Measurements from ENCODE around the gene SLC9A9. TPM values are rescaled to one million over a fixed set of nuclear protein-coding genes. Genes with fewer than 3 reads are reported as not detected.

SLC9A9 gene
- total RNA-seq, 2 donors from 2014 or later, result 1.3 to 3.7 TPM

GRCh38 chr3:143261848-143262247, 586.4 kb downstream of the SLC9A9 start:
- Histone ChIP-seq H3K4me3 (ENCODE audit: low read length) (no peak overlapping the region), H3K9ac (ENCODE audit: extremely low read depth, low read length, poor library complexity, severe bottlenecking) (no peak overlapping the region), H3K27me3 (ENCODE audit: control insufficient read depth, insufficient read depth, low read length, poor library complexity, severe bottlenecking) (no peaks in the 10 kb centered on the region), H3K36me3 (ENCODE audit: control insufficient read depth, insufficient read depth, low read length) (no peaks in the 10 kb centered on the region), H3K27ac (ENCODE audit: low read depth, low read length) (no peak overlapping the region), H3K9me3 (ENCODE audit: control insufficient read depth, low read length) (no peaks in the 10 kb centered on the region), H3K4me1 (ENCODE audit: control insufficient read depth, insufficient read depth, low read length) (no peaks in the 10 kb centered on the region)
- 71 to 87% methylated on average over 1 to 2 of the region's 2 CpGs for WGBS, 2 experiments (ENCODE audit: insufficient coverage in 1 of 2, insufficient read length in 1 of 2)
- Mint-ChIP-seq H3K9me3 (no peaks in the 10 kb centered on the region), H3K27ac (no peak overlapping the region), H3K27me3 (ENCODE audit: insufficient read depth) (no peaks in the 10 kb centered on the region), H3K36me3 (ENCODE audit: low read depth) (no peaks in the 10 kb centered on the region), H3K4me3 (no peak overlapping the region), H3K4me1 (no peaks in the 10 kb centered on the region)
- TF ChIP-seq, protein P1, sequence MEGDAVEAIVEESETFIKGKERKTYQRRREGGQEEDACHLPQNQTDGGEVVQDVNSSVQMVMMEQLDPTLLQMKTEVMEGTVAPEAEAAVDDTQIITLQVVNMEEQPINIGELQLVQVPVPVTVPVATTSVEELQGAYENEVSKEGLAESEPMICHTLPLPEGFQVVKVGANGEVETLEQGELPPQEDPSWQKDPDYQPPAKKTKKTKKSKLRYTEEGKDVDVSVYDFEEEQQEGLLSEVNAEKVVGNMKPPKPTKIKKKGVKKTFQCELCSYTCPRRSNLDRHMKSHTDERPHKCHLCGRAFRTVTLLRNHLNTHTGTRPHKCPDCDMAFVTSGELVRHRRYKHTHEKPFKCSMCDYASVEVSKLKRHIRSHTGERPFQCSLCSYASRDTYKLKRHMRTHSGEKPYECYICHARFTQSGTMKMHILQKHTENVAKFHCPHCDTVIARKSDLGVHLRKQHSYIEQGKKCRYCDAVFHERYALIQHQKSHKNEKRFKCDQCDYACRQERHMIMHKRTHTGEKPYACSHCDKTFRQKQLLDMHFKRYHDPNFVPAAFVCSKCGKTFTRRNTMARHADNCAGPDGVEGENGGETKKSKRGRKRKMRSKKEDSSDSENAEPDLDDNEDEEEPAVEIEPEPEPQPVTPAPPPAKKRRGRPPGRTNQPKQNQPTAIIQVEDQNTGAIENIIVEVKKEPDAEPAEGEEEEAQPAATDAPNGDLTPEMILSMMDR (conservative IDR thresholded peaks at IDR 0.05), result no peak
- no peak for DNase-seq

DNA sequence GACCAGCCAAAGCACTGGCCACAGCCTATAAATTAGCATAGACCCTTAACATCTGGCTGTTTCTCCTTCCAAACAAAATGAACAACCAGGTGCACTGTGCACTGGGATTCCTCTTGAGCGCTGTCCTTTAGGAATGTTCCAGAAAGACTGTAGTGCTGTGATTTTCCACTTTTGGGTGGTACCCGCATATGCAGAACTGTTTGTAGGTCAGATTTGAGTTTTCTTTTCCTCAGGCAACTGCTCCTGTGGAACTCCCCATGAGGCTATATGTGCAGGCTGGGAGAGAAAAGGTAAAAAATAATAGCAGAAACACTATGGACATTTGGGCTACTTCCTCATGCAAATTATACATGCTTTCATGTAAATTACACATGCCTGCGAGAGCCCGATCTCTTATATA, 589.6 kb downstream of the SLC9A9 start:
- Mint-ChIP-seq H3K9me3 (no peaks in the 10 kb centered on the region), H3K27ac (no peak overlapping the region), H3K4me1 (peaks cover 6% of the 10 kb centered on the region), H3K36me3 (ENCODE audit: low read depth) (no peaks in the 10 kb centered on the region), H3K27me3 (ENCODE audit: insufficient read depth) (no peaks in the 10 kb centered on the region), H3K4me3 (no peak overlapping the region)
- Histone ChIP-seq H3K36me3 (ENCODE audit: control insufficient read depth, insufficient read depth, low read length) (no peaks in the 10 kb centered on the region), H3K4me1 (ENCODE audit: control insufficient read depth, insufficient read depth, low read length) (no peaks in the 10 kb centered on the region), H3K9ac (ENCODE audit: extremely low read depth, low read length, poor library complexity, severe bottlenecking) (no peak overlapping the region), H3K27me3 (ENCODE audit: control insufficient read depth, insufficient read depth, low read length, poor library complexity, severe bottlenecking) (no peaks in the 10 kb centered on the region), H3K9me3 (ENCODE audit: control insufficient read depth, low read length) (no peaks in the 10 kb centered on the region), H3K4me3 (ENCODE audit: low read length) (no peak overlapping the region), H3K27ac (ENCODE audit: low read depth, low read length) (no peak overlapping the region)
- no peak for DNase-seq
- WGBS, 2 experiments (ENCODE audit: insufficient coverage in 1 of 2, insufficient read length in 1 of 2), result 83 to 94% methylated on average over 1 to 4 of the region's 4 CpGs
- TF ChIP-seq, protein P1 (conservative IDR thresholded peaks at IDR 0.05), result no peak

GRCh38 chr3:143256416-143256815, 591.9 kb downstream of the SLC9A9 start:
- Mint-ChIP-seq H3K36me3 (ENCODE audit: low read depth) (no peaks in the 10 kb centered on the region), H3K27ac (no peak overlapping the region), H3K4me3 (no peak overlapping the region), H3K9me3 (no peaks in the 10 kb centered on the region), H3K27me3 (ENCODE audit: insufficient read depth) (no peaks in the 10 kb centered on the region), H3K4me1 (peaks cover 6% of the 10 kb centered on the region)
- Histone ChIP-seq H3K4me3 (ENCODE audit: low read length) (no peak overlapping the region), H3K4me1 (ENCODE audit: control insufficient read depth, insufficient read depth, low read length) (no peaks in the 10 kb centered on the region), H3K9me3 (ENCODE audit: control insufficient read depth, low read length) (no peaks in the 10 kb centered on the region), H3K27me3 (ENCODE audit: control insufficient read depth, insufficient read depth, low read length, poor library complexity, severe bottlenecking) (no peaks in the 10 kb centered on the region), H3K9ac (ENCODE audit: extremely low read depth, low read length, poor library complexity, severe bottlenecking) (no peak overlapping the region), H3K36me3 (ENCODE audit: control insufficient read depth, insufficient read depth, low read length) (no peaks in the 10 kb centered on the region), H3K27ac (ENCODE audit: low read depth, low read length) (no peak overlapping the region)
- TF ChIP-seq, protein P1 (conservative IDR thresholded peaks at IDR 0.05), result no peak
- no peak for DNase-seq
